Limb (tissue), 2 donors: ENCODE data around the gene MEN1.
A peak's percentile ranks its signal among the peaks of the same experiment; 100 is the strongest.
"Not testable (repeated sequence)": the region's sequence is repeated elsewhere in the genome, so short reads cannot be mapped to it uniquely, and the experiment has no call there.

Experiments used
- DNase-seq, 2 donors: peaks; one replicate each; pipeline ENCODE4 v3.0.0-alpha.2; 2016; ENCODE audit errors: extremely low spot score in 2 of 2

MEN1 gene

DNA sequence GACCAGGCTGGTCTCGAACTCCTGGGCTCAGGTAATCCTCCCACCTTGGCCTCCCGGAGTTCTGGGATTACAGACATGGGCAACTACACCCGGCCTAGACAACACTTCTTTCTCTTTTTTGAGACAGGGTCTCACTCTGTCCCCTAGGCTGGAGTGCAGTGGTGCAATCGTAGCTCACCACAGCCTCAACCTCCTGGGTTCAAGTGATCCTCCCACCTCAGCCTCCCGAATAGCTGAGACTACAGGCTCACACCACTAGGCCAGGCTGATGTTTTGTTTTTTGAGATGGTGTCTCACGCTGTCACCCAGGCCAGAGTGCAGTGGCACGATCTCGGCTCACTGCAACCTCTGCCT lies 35.4 kb upstream of the MEN1 start:
- not testable (repeated sequence) for DNase-seq

DNA sequence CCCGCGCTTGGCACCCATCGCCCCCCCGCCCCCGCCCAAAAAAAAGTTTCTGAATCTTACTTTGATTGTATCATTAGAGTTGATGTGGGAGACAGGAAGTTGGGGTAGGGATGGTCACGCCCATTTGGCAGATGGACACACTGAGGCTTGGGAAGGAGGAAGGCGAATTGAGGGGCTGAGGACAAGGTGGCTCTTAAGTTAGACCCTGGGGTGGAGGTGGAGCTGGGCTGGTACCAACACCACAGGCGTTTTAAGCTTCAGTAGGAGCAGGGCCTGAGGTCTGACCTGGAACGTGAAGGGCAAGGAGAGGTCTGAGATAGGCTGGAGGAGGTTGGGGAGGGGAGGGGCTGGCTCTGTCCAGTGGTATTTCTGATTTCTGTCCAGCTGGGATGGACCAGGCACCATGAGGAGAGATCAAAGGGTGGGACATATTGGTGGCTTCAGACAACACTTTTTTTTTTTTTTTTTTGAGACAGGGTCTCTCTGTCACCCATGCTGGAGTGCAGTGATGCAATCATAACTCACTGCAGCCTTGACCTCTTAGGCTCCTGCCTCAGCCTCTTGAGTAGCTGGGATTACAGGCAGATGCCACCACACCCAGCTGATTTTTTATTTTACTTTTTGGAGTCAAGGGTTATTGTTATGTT lies 34.9 kb upstream of the MEN1 start:
- no peak for DNase-seq

DNA sequence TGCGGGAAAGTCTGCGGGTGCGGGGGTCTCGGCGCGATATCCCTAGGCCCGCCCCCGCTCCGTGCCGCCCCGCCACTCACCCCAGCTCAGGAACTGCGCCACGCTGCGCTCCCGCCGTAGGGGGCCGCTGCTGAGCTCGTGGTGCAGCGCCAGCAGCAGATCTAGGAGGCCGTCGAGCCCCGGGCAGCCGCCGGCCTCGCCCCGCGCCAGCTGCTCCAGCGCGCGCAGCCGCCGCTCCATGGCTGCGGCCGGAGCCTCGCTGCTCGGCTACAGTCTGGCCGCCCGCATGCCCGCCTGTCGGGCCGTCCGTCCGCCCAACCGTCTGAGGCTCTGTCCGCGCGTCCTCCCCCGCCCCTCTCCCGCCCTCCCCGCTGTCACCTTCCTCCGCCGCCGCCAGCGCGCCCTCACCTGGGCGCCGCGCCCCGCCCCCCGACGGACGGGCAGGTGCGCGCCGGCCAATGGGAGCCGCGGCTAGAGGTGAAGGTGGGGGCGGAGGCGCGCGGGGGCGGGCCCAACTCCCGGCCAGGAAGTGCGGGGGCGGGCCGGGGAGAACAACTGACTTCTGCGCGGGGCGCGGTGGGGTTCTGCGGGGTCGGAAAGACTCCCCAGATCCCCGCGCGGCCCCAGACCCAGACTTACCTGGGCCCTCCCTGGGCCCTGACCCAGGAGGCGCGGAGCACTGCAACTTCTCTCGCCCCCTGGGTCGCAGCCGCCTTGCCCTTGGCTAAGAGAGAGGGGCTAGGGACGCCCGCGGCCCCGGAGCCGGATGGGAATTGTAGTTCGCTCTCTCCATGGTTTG lies 34.2 kb upstream of the MEN1 start, which contains the start of gene CDC42BPG:
Gene CDC42BPG (minus strand): TSS at position 324 of the 799 bp plus-strand sequence. CDS start 84 bp downstream, at position 240.
- peak; percentile 70 to 79 for DNase-seq

DNA sequence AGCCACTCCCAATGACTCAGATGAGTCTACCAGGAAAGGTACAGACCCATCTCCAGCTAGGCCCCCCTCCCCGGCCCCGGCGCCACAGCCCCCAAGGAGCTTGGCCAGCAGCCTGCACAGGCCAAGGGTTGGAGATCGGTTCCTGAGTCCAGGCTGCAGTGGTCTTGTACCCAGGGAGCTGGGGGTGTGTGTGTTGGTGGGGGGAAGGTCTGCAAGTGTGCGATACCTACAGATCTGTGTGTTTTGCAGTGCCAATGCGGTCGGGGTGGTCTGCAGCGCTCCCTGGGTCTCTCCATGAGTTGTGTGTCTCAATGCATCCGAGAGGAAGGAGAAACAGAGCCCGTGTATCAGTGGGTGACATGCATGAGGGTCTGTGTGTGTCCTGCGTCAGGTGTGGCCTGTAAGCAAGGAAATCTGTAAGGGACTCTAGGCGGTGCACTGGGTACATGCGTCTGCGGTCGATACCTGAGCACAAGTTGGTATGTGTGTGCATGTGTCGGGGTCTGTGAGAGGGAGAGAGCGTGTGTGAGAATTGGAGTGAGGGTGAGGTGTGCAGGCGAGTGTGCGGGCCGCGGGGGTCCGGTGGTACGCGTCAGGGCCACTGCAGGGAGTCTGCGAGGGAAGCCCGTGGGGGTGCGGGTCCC lies 33.5 kb upstream of the MEN1 start:
- no peak for DNase-seq

DNA sequence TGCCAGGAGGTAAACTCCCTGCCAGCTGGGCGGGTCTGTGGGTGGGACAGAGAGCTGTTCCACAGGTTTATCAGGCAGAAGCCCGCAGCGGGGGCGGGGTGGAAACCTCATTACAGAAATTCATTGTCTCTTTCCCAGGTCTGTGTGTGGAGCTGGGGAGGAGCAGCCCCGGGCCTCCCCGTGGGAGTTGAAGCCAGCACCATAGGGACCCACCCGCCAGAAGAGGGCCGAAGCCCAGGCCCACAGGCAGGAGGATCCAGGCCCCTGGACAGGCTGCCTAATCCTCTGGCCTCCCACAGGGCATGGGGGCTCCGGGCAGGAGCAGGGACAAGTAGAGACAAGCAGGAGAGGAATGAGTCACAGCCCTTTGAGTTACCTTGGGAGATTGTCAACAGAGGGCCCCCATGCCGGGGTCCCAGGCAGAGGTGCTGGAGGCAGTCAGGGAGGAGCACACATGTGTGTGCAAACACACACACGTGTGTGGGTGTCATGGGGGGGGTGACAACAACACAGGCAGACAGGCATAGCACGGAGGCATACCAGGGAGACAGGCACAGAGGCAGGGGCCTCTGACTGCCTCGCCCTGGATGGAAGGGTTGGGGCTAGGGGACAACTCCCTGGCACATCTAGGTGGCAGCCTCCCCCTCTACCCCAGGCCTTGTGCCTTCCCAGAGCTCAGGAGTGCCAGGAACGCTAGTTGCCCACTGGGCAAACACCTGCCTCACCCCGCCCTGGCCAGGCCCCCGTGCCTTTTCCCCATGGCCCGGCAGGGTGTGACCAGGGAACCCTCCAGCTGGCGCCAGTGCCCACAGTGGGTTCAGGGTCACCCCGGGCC lies 32.7 kb upstream of the MEN1 start:
- no peak for DNase-seq

DNA sequence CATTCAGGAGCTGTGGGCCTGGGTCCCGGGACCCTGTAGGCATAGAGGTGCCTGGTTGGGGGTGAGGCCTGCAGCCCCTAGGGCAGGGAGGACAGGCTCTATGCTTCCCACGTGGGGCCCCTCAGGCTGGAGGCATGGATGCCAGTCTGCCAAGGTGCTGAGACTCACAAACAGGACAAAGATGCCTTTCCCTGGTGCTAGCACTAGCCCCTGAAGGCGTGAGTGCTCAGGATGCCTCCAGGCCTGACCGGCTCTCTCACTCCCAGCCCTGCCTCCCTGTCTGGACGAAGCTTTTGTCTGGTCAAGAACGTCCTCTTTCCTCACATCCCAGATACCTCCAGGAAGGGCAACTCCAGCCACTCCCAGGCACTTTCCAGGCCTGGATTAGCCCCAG lies 32.0 kb upstream of the MEN1 start:
- no peak for DNase-seq

DNA sequence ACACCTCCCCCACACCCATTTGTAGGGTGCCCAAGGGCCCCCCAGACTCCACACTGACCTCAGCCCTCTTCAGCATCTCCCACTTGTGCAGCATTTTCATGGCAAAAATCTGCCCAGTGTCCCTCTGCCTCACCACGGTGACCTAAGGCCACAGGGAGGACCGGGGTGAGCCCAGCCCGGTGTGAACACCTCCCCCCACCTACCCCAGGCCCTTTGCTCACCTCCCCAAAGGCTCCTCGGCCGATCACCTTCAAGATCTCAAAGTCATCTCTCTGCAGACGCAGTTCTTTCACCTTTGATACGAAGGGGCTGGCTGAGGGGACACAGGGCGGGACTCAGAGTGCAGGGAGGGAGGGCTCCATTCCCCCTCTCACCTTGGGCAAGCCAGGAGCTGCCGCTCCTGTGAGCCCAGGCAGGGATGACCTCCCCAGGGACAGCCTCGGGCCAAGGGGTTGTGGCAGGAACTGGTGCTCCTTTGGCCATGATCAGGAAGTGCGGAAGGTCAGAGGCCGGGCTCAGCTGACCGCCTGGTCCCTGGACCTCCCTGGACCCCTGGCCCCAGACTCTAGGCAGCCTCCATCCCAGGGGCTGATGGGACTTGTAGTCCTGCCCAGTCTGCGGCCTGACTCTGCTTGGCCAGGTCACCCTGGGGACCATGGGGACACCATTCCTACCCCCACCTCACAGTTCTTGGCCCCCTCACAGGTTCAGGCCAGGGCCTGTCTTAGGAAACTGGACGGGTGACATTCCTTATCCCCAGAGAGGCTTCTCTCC lies 31.4 kb upstream of the MEN1 start:
- DNase-seq: no peak

DNA sequence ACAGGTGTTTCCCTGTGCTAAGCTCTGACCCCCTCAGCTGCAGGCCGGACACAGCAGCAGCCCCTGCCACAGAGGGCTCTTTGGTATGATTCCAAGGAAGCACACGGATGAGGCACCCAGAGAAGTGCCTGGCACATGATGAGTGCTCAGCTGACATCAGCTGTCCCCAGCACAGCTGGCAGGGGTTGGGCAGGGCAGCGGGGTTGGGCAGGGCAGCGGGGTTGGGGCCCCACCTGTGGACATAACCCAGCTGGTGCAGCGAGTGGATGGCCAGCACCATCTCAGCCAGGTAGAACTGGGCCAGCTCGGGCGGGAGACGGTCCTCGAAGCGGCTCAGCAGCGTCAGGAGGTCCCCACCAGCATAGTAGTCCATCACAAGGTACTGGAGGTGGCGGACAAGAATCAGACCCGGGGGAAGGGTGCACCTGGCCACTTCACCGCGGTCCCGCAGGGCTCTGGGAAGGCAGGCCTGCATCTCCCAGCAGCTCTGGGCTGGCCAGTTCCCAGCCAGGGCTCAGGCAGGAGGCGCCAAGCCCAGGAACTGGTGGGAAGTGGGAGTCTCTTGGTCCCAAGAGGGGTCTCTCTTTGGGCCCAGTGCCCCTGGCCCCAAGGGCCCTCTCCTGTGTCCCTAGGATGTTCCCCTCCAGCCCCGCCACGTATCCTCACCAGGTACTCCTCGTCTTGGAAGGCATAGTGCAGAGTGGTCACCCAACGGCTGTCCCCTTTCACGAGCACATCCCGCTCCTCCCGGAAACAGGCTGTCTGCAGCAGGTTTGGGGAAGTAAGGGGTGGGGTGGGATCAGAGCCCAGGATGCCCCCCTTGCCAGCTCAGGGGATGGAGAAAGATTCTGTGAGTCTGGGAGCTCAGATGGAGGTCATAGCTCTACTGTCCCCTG lies 29.8 kb upstream of the MEN1 start:
- no peak for DNase-seq

DNA sequence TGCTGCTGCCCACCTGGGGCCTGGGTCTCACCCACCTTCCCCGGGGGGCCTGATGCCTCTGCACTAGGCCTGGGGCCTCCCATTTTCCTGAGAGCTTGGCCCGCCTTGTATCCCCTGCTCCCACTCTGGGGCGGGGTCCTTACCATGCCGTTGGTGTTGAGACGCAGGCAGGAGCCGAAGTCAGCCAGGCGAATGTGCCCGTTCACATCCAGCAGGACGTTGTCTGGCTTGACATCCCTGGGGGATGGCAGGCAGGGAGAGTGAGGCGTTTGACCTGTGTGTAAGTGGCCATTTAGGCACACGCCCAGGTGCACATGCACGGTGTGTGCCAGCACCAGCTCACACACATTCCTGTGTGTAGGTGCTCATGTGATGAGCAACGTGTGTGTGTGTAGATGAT lies 29.0 kb upstream of the MEN1 start:
- DNase-seq: no peak

DNA sequence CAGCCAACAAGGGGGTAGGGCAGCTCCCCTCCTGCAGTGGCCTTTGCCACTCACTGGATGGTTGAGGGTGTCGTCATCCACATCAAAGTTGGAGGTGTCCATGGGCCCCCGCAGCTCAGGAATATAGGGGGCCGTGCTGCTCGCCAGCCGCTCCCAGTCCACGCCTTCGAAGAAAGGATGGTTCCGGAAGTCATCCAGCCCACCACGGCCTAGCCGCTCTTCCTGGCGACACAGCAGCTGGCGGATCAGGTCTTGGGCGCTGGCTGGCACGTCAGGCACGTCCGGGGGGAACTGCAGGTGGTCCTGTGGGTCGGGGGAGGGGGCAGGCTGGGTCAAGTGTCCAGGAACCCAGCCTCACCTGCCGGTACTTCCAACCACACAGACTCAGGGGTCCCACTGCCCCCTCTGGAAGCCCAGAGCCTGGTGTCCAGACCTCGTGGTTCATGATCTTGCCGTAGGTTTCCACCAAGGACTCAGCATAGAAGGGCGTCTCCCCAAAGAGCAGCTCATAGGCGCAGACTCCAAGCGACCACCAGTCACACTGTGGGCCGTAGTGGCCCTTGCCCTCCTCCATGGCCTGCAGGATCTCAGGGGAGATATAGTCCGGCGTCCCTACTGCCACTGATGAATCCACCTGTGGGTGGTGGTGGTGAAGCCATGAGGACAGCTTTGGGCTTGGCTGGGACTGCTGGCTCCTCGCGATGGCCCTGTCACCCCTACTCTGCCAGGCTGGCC lies 28.4 kb upstream of the MEN1 start:
- no peak for DNase-seq

DNA sequence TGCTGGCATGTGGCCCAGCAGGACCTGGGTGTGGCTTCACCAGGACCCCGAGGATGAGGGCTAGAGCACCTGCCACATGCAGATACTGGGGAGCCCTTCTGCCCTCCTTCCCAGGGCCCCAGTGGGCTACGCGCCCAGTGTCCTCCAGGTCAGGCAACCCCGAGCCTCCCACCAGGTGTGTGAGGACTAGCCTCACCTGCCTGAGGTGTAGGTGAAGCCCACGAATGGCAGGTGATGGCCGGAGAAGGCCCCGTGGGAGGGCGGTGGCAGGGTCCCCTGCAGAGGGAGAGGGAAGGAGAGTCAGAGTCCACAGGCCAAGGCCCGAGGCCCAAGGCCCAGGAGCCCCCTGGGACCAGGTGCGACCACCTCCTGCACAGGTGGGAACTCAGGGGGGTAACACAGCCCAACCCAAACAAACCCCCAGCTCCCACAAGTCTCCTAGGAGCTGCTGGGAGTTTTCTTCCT lies 27.6 kb upstream of the MEN1 start:
- no peak for DNase-seq

DNA sequence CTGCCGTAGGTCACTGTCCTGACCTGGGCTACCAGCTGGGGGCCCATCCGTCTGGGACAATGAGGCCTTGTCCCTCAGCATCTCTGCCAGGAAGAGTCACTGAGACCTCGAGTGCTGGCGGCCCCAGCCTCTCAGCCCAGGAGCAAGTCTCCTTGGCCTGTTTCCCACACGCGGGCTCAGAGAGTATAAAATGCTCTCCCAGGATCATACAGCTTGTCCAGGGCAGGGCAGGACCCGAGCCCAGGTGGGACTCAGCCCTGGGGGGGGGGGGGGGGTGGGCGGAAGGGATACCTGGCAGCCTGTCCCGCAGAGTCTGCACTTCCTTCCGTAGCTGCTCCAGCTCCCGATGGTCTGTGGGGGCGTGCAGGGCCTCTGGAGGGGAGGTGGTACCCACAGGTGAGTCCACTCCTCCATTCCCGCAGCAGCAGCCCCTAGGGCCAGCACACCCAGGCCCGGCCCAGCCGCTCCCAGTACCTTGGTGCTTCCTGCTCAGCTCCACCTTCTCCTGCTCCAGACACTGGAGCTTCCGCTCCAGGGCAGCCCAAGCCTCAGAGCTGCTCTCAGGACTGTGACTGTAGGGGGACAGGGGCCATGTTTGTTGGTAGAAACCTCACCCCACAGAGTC lies 26.2 kb upstream of the MEN1 start:
- DNase-seq: no peak

DNA sequence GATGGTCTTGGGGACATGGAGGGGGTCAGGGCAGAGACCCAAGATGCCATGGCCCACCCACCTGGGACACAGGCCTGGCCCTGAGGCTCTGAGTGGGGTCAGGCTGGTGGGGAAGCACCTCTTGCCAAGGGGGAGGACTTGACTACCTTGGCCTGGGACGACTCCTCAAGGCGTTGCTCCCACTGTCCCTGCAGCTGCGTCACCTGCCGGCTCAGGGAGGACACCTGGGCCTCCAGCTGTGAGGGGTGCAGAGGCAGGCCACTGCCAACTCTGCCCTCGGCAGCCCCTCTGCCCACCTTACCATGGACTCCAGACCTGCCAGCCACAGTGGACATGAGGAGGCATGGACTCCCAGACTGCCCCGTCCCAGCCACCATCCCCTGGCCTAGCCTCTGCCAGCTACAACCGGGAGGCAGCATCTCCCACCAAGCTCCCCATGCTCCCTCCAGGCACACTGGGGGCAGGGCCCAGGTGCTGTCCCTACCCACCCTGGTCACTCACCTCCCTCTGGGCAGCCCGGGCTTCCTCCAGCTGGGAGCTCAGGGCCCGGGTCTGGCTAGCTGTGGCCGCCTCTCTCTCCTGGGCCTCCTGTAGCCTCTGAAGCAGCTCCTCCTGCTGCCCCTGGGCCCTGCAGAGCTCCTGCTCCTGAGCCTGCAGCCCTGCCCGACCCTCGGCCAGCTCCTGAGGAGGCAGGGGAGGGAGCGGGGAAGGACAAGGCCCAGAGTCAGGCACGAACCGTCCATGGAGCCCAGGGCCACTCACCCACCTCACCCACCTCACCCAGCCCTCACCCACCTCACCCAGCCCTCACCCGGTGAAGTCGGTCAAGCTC lies 25.5 kb upstream of the MEN1 start:
- DNase-seq: no peak

DNA sequence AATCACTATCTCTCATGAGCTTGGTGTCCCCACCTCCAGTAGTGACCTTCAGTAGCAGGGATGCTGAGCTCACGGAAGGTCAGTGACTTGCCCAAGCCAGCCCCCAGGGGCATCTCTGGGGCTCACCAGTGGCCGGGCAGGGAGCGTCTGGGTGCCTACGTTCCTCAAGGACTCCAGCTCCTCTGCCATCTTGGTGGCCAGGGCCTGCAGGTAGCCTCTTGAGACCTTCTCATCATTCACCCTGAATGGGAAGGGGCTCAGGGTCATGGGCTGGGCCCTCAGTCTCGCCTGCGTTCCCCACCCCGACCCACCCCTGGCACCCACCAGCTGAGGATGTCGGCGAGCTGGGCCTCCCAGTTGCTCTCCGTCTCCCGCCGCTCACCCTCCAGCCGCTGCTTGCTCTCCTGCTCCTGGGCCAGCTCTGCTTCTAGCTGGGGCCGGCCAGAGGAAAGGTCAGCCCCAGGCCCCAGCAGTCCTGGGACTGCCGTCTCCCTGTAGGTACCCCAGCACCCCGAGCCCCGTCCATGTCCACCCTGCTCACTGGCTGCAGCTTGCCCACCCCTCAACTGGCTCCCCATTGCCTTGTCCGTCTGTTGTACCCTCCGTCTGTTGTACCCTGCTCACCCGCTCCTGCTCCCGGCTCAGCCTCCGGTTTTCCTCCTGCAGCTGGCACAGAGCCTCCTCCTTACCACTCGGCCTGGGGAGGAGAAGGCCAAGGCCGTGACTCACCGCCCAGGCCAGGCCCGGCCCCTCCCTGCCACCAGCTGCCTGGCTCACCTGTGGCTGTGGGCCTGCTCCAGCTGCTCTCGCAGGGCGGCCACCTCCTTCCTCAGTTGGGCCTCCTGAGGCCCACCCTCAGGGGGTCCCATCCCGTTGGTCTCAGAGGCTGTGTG lies 24.6 kb upstream of the MEN1 start:
- no peak for DNase-seq

DNA sequence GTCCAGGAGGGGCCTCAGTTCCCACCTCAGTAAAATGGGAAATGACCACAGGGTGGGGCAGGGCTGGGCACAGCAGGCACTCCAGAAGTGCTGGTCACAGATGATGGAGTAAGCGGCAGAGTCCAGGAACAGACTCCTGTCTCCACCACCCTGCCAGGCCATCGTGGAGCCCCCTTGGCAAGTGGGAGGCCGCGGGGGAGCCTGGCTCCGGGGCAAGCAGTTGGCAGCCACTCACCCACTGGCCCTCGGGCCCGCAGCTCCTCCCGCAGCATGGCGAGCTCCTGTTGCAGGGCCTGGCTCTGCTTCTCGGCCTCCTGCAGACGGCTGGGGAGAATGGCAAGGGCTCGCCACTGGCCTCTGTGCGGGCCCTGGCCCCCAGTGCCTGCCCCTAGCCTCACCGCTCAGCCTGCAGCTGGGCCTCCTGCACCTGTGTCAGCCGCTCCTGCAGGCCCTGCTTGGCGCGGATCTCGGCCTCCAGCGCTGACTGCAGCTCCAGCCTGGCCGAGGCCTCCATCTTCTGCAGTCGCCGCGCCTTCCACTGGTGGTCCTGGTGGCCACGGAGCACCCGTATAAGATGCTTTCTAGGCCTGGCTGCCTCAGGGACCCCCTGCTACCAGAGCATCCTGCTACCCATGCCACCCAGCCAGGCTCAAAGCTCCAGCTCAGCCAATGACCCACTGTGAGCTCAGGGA lies 23.8 kb upstream of the MEN1 start:
- no peak for DNase-seq

DNA sequence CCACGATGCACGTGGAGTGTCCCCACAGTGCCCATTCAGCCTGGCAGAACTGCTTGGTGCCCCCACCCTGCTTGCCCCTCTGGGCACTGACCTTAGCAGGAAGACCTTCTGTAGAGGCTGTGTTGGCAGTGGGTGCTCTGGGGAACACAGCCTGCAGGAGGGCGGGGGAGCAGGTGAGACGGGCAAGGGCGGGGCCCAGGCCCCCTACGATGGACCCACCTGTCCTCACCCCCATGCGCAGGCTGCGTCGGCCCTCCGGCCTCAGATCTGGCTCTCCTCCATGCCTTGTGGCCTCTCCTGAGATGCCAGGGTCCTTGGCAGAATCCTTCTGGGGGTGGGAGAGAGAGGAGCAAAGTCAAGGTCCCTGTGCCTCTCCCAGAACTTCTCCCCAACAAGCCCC lies 23.2 kb upstream of the MEN1 start:
- DNase-seq: no peak
